GM03348 (cell line): ENCODE results near the gene CHRNB4.

Source experiments
- DNase-seq: peaks from one replicate; pipeline ENCODE4 v3.0.0; 2012; ENCODE audit warnings: low spot score

CHRNB4 gene

GRCh38 chr15:78633348-78633747, 7.7 kb downstream of the CHRNB4 start:
- no peak for DNase-seq

DNA sequence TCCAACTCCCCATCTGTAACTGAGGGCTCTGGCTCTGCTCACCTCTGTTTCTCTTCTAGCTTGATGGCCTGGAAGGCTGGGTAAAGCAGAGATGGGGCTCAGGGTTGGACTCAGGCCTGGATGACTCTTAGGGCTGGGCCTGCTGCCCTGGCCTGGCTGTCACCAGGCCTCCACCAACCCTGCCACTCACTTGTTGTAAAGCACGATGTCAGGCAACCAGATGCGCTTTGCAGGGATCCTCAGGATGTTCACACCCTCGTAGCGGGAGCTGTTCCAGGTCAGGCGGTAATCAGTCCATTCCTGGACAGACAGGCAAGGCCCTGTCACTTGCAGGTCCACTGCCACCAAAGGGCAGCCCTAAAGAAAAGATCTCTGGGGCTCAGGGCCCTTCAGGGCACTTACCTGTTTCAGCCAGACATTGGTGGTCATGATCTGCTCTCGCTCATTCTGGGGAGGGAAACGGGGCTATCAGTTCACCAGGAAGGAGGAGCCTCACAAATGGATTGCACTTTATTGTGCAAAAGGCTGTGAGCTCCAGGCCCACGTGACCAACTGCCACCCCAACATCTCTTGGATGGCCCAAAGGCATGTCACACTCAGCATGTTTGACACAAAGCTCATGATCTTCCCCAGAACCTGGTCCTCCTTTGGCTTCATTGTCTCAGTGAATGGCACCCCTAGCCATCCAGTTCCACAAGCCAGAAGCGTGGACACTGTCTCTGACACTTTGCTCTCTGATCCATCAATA, 9.9 kb downstream of the CHRNB4 start:
- no peak for DNase-seq

DNA sequence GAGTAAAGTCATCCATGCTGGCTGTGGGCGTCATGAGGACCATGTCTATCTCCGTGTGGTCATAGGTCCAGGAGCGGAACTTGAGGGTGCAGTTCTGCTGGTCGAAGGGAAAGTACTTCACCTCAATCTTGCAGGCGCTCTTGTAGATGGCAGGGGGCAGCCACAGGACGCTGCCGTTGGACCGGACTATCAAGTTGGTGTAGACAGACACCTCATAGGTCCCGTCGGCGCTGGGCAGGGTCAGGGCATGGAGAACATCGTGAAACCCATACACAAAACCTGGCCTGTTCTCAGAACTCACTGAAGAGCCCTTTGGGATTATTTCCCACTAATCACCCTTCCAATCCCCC, 11.3 kb downstream of the CHRNB4 start:
- no peak for DNase-seq

DNA sequence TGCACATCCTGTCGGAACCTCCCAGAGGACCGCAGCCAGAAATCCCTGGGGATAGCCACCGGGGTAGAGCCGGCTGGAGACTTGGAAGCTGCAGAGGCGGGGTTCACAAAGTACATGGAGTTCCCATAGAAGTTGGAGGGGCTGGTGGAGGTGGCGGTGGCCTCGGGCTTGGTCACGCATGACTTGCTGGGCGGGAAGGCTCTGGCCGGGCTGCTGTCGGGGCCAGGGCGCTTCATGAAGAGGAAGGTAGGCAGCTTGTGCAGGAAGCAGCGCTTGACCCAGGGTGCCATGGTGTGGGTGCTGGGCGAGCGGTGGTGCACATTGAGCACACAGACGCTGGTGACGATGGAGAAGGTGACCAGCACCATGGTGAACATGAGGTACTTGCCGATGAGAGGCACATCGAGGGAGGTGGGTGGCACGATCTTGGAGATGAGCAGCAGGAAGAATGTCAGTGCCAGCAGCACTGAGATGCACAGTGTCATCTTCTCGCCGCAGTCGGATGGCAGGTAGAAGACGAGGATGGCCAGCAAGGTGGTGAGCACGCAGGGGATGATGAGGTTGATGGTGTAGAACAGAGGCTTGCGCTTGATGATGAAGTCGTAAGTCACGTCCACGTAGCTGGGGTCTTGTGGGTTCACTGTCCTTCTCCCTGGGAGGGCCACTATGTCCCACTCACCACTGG, 11.8 kb downstream of the CHRNB4 start:
- DNase-seq = no peak

- DNase-seq = no peak
Observed at GRCh38 chr15:78628227-78628626, 12.8 kb downstream of the CHRNB4 start.

- no peak for DNase-seq
Observed at GRCh38 chr15:78627348-78627747, 13.7 kb downstream of the CHRNB4 start.

DNA sequence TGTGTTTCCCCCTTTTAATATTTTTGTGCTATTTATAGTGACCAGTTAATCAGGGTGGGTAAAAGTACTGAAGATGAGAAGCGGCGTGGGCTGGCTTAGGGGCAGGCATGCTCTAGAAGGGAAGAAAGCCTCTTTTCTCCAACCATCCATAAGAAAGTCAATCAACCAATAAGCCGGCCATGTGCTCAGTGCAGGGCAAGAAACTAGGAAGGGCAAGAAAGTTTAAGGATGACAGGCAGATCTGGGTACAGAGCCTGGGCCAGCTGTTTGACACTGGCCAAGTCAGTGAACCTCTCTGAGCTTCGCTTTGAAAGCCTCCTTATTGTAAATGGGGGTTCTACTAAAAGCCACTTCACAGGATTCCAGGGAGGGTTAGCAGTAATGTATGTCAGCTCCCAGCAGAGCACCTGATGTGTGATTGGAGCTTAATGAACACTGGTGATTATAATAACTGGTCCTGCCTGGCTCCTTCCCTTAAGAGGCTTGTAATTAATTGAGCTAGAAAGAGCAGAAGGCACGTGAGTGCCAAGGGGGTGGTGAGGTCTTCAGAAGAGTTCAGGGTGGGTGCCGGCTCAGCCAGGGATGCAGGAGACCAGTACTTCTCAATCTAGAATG, 14.5 kb downstream of the CHRNB4 start:
- DNase-seq = no peak

DNA sequence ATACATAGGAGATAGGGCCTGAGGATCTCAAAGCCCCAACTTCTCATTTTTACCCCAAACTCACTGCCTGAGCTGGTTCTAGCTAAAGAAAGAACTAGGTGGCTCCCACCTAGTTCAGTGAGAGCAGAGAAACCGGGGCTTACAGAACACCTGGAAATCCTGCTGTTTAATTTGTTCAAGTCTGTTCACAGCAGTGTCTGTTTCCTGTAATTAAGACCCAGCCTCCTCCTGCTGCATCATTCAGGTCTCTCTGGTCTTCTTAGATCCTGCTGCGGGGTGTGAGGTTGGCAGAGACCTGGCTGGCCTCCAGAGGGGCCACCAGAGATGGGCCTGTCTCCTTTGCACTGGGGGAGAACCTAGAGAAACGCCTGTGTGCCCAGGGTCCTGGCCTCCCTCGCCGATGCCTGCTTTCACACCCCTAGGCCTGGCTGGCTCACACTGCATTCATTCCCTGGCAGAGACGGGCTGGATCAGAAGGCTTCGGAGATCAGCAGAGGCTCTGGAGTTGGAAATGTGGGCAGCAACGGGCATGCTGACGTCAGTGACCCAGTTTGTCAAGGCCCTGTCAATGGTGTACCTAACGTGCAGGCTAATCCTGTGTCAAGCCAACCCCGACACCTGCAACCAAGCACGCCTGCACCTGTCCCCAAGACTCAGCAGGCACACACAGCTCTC, 15.3 kb downstream of the CHRNB4 start:
- DNase-seq = no peak

- no peak for DNase-seq
Observed at GRCh38 chr15:78624651-78625590, 16.1 kb downstream of the CHRNB4 start.

- no peak for DNase-seq
Observed at GRCh38 chr15:78623786-78624497, 17.1 kb downstream of the CHRNB4 start.

DNA sequence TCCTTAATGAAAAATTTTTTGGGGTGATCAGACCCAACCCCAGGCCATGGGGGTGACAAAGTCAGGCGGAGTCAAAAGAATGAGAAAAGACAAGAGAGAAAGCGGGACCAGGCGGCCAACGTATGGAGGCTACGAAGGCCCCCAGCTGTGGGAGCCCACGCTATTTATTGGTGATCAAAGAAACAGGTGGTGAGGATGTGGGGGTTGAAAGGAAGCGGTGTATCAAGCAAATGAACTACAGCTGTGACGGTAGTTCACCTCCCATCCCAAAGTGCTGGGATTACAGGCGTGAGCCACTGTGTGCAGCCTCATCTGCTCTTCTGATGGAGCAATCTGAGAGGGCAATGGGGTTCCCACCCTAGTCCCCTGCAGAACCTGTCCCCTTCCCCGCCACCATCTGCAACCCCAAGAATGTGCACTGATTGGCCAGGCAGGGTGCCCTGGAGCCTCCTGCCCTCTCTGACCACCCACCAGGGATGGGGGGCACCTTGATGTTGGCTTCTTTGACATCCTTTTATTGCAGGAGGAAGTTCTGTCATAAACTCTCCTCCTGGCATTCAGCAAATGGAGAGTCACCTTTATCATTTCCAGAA, 19.1 kb downstream of the CHRNB4 start:
- no peak for DNase-seq

DNA sequence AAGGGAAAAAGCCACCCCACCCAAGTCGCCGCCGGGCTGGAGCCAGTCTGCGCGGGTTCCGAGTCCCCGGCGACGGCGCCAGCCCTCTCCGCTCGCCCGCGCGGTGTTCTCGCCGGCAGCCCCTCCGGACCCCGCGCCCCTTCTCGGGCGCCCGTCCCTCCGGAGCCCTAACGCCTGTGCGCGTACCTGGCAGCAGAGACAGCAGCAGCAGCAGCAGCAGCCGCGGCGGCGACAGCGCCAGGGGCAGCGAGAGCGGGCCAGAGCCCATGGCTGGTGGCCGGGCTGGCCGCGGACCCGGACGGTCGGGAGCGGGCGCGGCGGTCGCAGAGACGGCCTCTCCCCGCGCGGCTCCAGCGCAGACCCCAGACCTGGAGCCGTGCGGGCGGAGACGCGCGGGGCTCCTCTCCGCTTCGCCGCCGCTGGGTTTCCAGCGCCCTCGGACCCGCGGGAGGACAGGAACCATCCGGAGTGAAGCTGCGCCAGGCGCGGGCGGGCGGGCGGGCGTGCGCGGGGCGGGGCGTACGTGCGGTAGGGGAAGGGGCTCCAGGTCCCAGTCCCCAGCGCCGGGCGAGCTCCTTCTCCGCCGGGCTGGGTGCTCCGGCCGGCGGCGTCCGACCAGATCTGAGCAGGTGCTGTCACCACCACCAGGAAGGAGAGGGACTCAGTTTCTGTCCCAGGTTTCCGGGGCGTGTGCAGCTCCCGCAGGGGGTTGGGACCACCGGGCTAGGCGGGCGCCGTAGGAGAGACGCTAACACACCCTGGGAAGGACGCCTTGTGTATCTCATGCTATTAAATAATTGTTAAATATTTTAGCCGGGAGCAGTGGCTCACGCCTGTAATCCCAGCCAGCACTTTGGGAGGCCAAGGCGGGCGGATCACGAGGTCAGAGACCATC, 20.2 kb downstream of the CHRNB4 start, which contains the start of gene CHRNA3:
Gene CHRNA3 (minus strand): TSS at position 470 of the 895 bp plus-strand sequence. CDS start 202 bp downstream, at position 268.
- no peak for DNase-seq

GRCh38 chr15:78620021-78620526, 20.9 kb downstream of the CHRNB4 start:
- peak; percentile 28 for DNase-seq

DNA sequence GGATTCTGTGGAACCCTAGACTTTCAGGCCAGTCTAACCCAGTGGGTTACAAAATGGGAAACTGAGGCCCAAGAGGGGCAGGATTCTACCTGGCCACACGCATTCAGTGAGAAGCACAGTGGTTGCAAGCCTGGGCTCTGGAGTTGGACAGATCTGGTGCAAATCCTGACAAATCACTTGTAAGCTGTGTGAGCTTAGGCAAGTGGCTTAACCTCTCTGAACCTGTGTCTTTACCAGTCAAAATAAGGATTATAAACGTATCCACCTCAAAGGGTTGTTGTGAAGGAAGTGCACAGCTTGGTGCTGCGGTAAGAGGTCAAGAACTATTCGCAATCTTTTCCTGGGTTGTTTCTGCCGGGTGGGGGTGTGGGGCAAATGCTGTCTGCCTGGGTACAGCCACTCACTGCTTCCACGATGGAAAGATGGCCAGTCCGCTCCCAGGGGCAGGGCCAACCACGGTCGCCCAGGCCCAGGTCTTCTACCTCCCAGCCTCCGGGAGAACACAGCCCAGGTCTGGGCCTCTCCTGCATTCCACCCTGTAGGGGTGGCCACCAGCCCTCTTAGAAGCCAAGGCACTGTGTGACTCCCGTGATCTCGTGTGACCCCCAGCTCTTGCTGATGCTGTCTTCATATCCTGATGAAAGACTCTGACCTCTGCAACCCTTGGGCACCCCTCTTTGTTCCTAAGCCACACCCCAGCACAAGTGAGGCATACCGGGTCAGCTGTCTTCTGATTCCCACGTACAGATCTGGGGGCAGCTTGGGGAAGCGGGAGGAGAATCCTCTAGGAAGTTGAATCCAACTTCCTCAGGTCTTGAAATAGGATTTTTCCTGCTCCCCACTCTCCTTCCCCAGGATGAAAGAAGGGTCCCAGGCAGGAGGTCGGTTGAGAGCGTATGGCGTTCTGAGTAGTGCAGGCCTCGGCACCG, 21.7 kb downstream of the CHRNB4 start:
- no peak for DNase-seq

GRCh38 chr15:78618490-78618934, 22.5 kb downstream of the CHRNB4 start:
- DNase-seq = peak; percentile 91

DNA sequence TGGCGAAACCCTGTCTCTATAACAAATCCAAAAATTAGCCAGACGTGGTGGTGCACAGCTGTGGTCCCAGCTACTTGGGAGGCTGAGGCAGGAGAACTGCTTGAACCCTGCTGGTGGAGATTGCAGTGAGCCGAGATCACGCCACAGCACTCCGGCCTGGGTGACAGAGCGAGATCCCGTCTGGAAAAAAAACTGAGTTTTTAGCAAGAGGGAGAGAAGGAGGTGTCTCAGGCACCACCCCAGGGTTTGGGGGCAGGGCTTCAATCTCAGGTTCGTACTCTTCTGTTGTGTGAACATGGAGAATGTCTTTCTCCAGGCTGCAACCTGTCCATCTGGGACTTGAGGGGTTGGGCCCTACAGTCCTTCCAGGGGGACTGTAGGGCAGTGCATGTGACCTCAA, 22.9 kb downstream of the CHRNB4 start:
- no peak for DNase-seq

GRCh38 chr15:78617516-78617915, 23.5 kb downstream of the CHRNB4 start:
- no peak for DNase-seq

DNA sequence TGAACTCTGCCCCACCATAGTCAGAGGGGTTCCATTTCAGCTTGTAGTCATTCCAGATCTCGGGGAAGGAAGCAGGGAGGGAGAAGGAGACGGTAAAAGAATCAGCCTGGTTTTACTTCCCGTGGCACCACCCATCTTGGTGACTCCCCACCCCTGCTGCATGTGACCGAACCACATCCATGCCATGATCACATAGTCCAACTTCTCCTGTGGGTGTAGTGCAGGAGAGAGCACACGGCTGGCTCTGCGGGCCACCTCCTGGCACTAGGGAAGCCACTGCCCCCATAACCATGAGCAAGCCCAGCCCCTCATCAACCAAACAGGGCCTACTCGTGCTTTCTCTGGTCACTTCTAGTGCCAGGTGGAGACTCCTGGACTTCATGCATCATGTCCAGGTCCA, 23.9 kb downstream of the CHRNB4 start:
- no peak for DNase-seq
